Right lobe of liver (tissue), 4 donors: ENCODE measurements around the gene MUC5AC.

Source experiments
- POLR2A ChIP-seq: fragments of 450-650 bp; IDR thresholded peaks from one replicate; pipeline ENCODE4 v1.6.1; 2017; ENCODE audit warnings: antibody characterized with exemption, mild to moderate bottlenecking
- TF ChIP-seq, protein P1 (sequence below), 4 donors: fragments of 200-600 bp in 3 of 4; fragments of 450-650 bp in 1 of 4; IDR thresholded peaks; one replicate each; pipeline versions ENCODE4 v1.5.1 to v1.8.0; 2016 to 2022; ENCODE audit warnings: antibody characterized with exemption in 4 of 4, mild to moderate bottlenecking in 2 of 4
- donor health status: DM: no; HTN: no; CAD: no.
- donor health status: DM: no; HTN: no; CAD: no.
- donor health status: DM: no; HTN: yes; CAD: no.

DNA sequence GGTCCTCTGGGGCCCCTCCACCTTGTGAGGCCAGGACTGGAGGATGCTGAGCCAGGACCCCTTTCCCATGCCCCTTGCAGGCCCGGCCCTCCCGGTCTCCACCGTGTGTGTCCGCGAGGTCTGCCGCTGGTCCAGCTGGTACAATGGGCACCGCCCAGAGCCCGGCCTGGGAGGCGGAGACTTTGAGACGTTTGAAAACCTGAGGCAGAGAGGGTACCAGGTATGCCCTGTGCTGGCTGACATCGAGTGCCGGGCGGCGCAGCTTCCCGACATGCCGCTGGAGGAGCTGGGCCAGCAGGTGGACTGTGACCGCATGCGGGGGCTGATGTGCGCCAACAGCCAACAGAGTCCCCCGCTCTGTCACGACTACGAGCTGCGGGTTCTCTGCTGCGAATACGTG lies 83.0 kb downstream of the MUC5AC start:
- no peak for TF ChIP-seq POLR2A
- TF ChIP-seq, protein P1, sequence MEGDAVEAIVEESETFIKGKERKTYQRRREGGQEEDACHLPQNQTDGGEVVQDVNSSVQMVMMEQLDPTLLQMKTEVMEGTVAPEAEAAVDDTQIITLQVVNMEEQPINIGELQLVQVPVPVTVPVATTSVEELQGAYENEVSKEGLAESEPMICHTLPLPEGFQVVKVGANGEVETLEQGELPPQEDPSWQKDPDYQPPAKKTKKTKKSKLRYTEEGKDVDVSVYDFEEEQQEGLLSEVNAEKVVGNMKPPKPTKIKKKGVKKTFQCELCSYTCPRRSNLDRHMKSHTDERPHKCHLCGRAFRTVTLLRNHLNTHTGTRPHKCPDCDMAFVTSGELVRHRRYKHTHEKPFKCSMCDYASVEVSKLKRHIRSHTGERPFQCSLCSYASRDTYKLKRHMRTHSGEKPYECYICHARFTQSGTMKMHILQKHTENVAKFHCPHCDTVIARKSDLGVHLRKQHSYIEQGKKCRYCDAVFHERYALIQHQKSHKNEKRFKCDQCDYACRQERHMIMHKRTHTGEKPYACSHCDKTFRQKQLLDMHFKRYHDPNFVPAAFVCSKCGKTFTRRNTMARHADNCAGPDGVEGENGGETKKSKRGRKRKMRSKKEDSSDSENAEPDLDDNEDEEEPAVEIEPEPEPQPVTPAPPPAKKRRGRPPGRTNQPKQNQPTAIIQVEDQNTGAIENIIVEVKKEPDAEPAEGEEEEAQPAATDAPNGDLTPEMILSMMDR (IDR thresholded peaks at IDR 0.05), result no peak
